Astrocyte (in vitro differentiated cells and primary cell): ENCODE measurements around the gene ALDH1A3. TPM values are rescaled to one million over a fixed set of nuclear protein-coding genes. Genes with fewer than 3 reads are reported as not detected.

Source experiments
- DNase-seq: peaks from one replicate; pipeline ENCODE4 v3.0.0-alpha.2; 2010; ENCODE audit warnings: low read depth
- FAIRE-seq: peaks from 2 replicates; lab custom pipeline; 2011; peaks lifted over from hg19 to GRCh38; lab: Jason Lieb, UNC
- H2AFZ ChIP-seq: 2 replicates; pipeline ENCODE4 v1.6.0; 2012; ENCODE audit warnings: low read depth, low read length, inconsistent platforms
- H3K27ac ChIP-seq: 2 replicates; pipeline ENCODE4 v1.5.1; 2011; ENCODE audit warnings: low read depth, low read length, inconsistent platforms
- H3K27me3 ChIP-seq: 2 replicates; pipeline ENCODE4 v1.6.0; 2011; ENCODE audit warnings: low read length, inconsistent platforms; ENCODE audit not compliant: insufficient read depth
- H3K36me3 ChIP-seq: 2 replicates; pipeline ENCODE4 v1.5.1; 2011; ENCODE audit warnings: low read length, inconsistent platforms; ENCODE audit not compliant: insufficient read depth
- H3K4me1 ChIP-seq: 2 replicates; pipeline ENCODE4 v1.5.1; 2011; ENCODE audit warnings: low read length, inconsistent platforms; ENCODE audit not compliant: insufficient read depth
- H3K4me2 ChIP-seq: 2 replicates; pipeline ENCODE4 v1.6.0; 2012; ENCODE audit warnings: low read length, inconsistent platforms
- H3K4me3 ChIP-seq: 2 replicates; pipeline ENCODE4 v1.5.1; 2011; ENCODE audit warnings: low read depth, mild to moderate bottlenecking, low read length, inconsistent platforms; ENCODE audit not compliant: insufficient read depth
- H3K79me2 ChIP-seq: 2 replicates; pipeline ENCODE4 v1.6.0; 2012; ENCODE audit warnings: mild to moderate bottlenecking, low read length, inconsistent platforms; ENCODE audit not compliant: insufficient read depth
- H3K9ac ChIP-seq: 2 replicates; pipeline ENCODE4 v1.6.0; 2012; ENCODE audit warnings: mild to moderate bottlenecking, low read length, inconsistent platforms
- H3K9me3 ChIP-seq: 2 replicates; pipeline ENCODE4 v1.5.1; 2012; ENCODE audit warnings: low read depth, mild to moderate bottlenecking, low read length, inconsistent platforms; ENCODE audit not compliant: insufficient read depth
- H4K20me1 ChIP-seq: 2 replicates; pipeline ENCODE4 v1.6.0; 2012; ENCODE audit warnings: low read length, inconsistent platforms; ENCODE audit not compliant: insufficient read depth
- H3K27ac Mint-ChIP-seq: one replicate; pipeline ENCODE4 v1.8.0; 2021; ENCODE audit warnings: mild to moderate bottlenecking, mixed read lengths; ENCODE audit not compliant: unreplicated experiment
- H3K27me3 Mint-ChIP-seq: one replicate; pipeline ENCODE4 v1.8.0; 2021; ENCODE audit warnings: low read depth, mixed read lengths; ENCODE audit not compliant: unreplicated experiment
- H3K36me3 Mint-ChIP-seq: one replicate; pipeline ENCODE4 v1.8.0; 2021; ENCODE audit warnings: low read depth, mixed read lengths; ENCODE audit not compliant: unreplicated experiment
- H3K4me1 Mint-ChIP-seq: one replicate; pipeline ENCODE4 v1.8.0; 2021; ENCODE audit warnings: low read depth, mixed read lengths; ENCODE audit not compliant: unreplicated experiment
- H3K4me3 Mint-ChIP-seq: one replicate; pipeline ENCODE4 v1.8.0; 2021; ENCODE audit warnings: mild to moderate bottlenecking, moderate library complexity, mixed read lengths; ENCODE audit not compliant: unreplicated experiment
- H3K9me3 Mint-ChIP-seq: one replicate; pipeline ENCODE4 v1.8.0; 2021; ENCODE audit warnings: mild to moderate bottlenecking, mixed read lengths; ENCODE audit not compliant: unreplicated experiment
- CTCF ChIP-seq: IDR thresholded peaks from 2 replicates; pipeline ENCODE4 v1.5.1; 2011; ENCODE audit warnings: low read depth, mild to moderate bottlenecking, inconsistent platforms, low read length, moderate library complexity; ENCODE audit not compliant: insufficient read depth
- EZH2 ChIP-seq: IDR thresholded peaks from 2 replicates; pipeline ENCODE4 v1.6.1; 2012; ENCODE audit warnings: mild to moderate bottlenecking, low read length, inconsistent platforms; ENCODE audit not compliant: insufficient read depth
- total RNA-seq: library from RNA; stranded (reverse); gene quantifications from 2 replicates; pipeline ENCODE4 v1.2.1, GENCODE V29; 2021

Gene ALDH1A3
- total RNA-seq, 1 donor from 2014 or later: 0.95 TPM

GRCh38 chr15:100885116-100885515 is 5.5 kb downstream of the ALDH1A3 start:
- no peaks in the 10 kb centered on the region for H3K36me3 Mint-ChIP-seq
- TF ChIP-seq EZH2: no peak
- TF ChIP-seq CTCF: no peak
- peaks cover 5% of the 10 kb centered on the region for H4K20me1 ChIP-seq
- no peak for FAIRE-seq
- H3K4me2 ChIP-seq: no peak overlapping the region
- no peak overlapping the region for H3K4me3 Mint-ChIP-seq
- DNase-seq: no peak
- no peak overlapping the region for H3K27ac ChIP-seq
- peaks cover 7% of the 10 kb centered on the region for H3K4me1 Mint-ChIP-seq
- no peak overlapping the region for H3K27ac Mint-ChIP-seq
- peaks cover 48% of the 10 kb centered on the region for H3K27me3 Mint-ChIP-seq
- H3K4me3 ChIP-seq: no peak overlapping the region
- H3K27me3 ChIP-seq: peaks cover 15% of the 10 kb centered on the region
- no peaks in the 10 kb centered on the region for H3K9me3 ChIP-seq
- peaks cover 16% of the 10 kb centered on the region for H3K4me1 ChIP-seq
- peaks cover 13% of the 10 kb centered on the region for H3K79me2 ChIP-seq
- no peaks in the 10 kb centered on the region for H3K9me3 Mint-ChIP-seq
- H2AFZ ChIP-seq: no peak overlapping the region
- no peaks in the 10 kb centered on the region for H3K36me3 ChIP-seq
- H3K9ac ChIP-seq: no peak overlapping the region

GRCh38 chr15:100885811-100886210 is 6.2 kb downstream of the ALDH1A3 start:
- H4K20me1 ChIP-seq: peaks cover 5% of the 10 kb centered on the region
- H3K9me3 Mint-ChIP-seq: no peaks in the 10 kb centered on the region
- peaks cover 7% of the 10 kb centered on the region for H3K4me1 Mint-ChIP-seq
- H2AFZ ChIP-seq: no peak overlapping the region
- no peak overlapping the region for H3K4me2 ChIP-seq
- H3K36me3 Mint-ChIP-seq: no peaks in the 10 kb centered on the region
- no peaks in the 10 kb centered on the region for H3K36me3 ChIP-seq
- DNase-seq (no peak), FAIRE-seq (no peak)
- H3K4me3 Mint-ChIP-seq: no peak overlapping the region
- H3K4me1 ChIP-seq: peaks cover 12% of the 10 kb centered on the region
- H3K27ac ChIP-seq: no peak overlapping the region
- H3K4me3 ChIP-seq: no peak overlapping the region
- H3K27me3 ChIP-seq: peaks cover 10% of the 10 kb centered on the region
- no peaks in the 10 kb centered on the region for H3K9me3 ChIP-seq
- peaks cover 41% of the 10 kb centered on the region for H3K27me3 Mint-ChIP-seq
- no peak overlapping the region for H3K9ac ChIP-seq
- peaks cover 7% of the 10 kb centered on the region for H3K79me2 ChIP-seq
- TF ChIP-seq EZH2 (no peak), CTCF (no peak)
- no peak overlapping the region for H3K27ac Mint-ChIP-seq

GRCh38 chr15:100887211-100887913 is 7.7 kb downstream of the ALDH1A3 start:
- H3K79me2 ChIP-seq: no peaks in the 10 kb centered on the region
- no peak overlapping the region for H3K4me3 ChIP-seq
- Mint-ChIP-seq H3K36me3 (no peaks in the 10 kb centered on the region), H3K4me1 (peaks cover 10% of the 10 kb centered on the region), H3K9me3 (no peaks in the 10 kb centered on the region), H3K27ac (no peak overlapping the region), H3K27me3 (peaks cover 26% of the 10 kb centered on the region), H3K4me3 (no peak overlapping the region)
- no peak for FAIRE-seq
- DNase-seq: no peak
- peaks cover 13% of the 10 kb centered on the region for H3K4me1 ChIP-seq
- no peaks in the 10 kb centered on the region for H3K9me3 ChIP-seq
- no peak overlapping the region for H3K9ac ChIP-seq
- no peak overlapping the region for H2AFZ ChIP-seq
- no peaks in the 10 kb centered on the region for H3K36me3 ChIP-seq
- peaks cover 3% of the 10 kb centered on the region for H4K20me1 ChIP-seq
- H3K27ac ChIP-seq: no peak overlapping the region
- H3K27me3 ChIP-seq: peaks cover 3% of the 10 kb centered on the region
- H3K4me2 ChIP-seq: no peak overlapping the region
- TF ChIP-seq EZH2: no peak
- no peak for TF ChIP-seq CTCF
